Choroid plexus epithelial cell (primary cell): Measurements from ENCODE around the gene SYNJ2.

Experiments used
- DNase-seq: peaks from one replicate; pipeline ENCODE4 v3.0.0-alpha.2; 2010; ENCODE audit warnings: low read depth
- H3K4me3 ChIP-seq: 2 replicates; pipeline ENCODE4 v1.5.1; 2011; ENCODE audit warnings: low read depth, mild to moderate bottlenecking, control low read depth, low read length, moderate library complexity
- TF ChIP-seq, protein P1 (sequence below): conservative IDR thresholded peaks from 2 replicates; pipeline ENCODE4 v1.5.1; 2011; ENCODE audit warnings: low read depth, mild to moderate bottlenecking, control low read depth, inconsistent platforms, low read length, moderate library complexity

SYNJ2 gene

DNA sequence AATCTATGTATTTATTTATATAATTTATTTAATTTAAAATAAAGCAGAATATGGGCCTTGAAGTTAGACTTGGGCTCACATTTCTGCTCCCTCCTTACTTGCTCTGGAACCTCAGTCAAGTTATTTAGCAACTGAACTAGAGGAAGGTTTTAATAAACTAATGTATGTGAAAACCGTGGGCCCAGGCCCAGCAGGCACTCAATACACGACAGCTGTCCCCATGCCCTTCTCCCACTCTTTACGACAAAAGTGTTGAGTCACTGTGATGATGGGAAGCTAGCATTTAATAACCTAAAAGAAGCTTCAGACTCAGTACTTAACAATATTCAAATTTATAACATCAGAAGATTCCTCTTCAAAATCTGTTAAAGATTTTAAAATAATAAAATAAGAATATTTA is 139.7 kb downstream of the SYNJ2 start:
- TF ChIP-seq, protein P1, sequence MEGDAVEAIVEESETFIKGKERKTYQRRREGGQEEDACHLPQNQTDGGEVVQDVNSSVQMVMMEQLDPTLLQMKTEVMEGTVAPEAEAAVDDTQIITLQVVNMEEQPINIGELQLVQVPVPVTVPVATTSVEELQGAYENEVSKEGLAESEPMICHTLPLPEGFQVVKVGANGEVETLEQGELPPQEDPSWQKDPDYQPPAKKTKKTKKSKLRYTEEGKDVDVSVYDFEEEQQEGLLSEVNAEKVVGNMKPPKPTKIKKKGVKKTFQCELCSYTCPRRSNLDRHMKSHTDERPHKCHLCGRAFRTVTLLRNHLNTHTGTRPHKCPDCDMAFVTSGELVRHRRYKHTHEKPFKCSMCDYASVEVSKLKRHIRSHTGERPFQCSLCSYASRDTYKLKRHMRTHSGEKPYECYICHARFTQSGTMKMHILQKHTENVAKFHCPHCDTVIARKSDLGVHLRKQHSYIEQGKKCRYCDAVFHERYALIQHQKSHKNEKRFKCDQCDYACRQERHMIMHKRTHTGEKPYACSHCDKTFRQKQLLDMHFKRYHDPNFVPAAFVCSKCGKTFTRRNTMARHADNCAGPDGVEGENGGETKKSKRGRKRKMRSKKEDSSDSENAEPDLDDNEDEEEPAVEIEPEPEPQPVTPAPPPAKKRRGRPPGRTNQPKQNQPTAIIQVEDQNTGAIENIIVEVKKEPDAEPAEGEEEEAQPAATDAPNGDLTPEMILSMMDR, result no peak
- H3K4me3 ChIP-seq, result no peak overlapping the region
- DNase-seq, result no peak

DNA sequence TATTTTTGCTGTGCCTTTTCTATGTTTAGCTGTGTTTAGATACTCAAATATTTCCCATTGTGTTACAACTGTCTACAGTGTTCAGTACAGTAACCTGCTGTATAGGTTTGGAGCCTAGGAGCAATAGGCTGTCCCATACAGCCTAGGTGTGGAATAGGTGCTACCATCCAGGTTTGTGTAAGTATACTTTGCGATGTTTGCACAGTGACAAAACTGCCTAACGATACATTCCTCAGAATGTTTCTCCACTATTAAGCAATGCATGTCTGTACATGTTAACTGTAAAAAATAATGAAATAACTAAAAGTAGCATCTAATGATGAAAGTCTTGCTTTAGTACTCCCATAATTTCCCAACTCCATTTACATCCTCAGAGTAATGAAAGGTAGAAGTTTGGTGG is 140.4 kb downstream of the SYNJ2 start:
- DNase-seq, result no peak
- no peak overlapping the region for H3K4me3 ChIP-seq
- TF ChIP-seq, protein P1, result no peak

DNA sequence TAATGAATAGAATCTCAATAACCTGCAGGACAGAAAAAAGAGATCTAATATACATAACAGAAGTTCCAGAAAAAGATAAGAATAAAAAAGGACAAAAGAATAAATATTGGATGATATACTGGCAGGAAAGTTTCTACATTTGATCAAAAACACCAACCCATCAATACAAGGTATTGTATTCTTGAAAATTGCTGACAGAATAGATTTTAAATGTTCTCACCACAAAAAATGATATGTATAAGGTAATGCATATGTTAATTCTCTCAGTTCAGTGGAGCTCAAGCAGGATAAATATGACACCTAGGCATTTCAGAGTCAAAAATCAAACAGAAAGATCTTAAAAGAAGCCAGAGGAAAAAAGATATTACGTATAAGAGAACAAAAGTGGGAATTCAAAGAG is 142.6 kb downstream of the SYNJ2 start:
- no peak for DNase-seq
- TF ChIP-seq, protein P1, result no peak
- no peak overlapping the region for H3K4me3 ChIP-seq

DNA sequence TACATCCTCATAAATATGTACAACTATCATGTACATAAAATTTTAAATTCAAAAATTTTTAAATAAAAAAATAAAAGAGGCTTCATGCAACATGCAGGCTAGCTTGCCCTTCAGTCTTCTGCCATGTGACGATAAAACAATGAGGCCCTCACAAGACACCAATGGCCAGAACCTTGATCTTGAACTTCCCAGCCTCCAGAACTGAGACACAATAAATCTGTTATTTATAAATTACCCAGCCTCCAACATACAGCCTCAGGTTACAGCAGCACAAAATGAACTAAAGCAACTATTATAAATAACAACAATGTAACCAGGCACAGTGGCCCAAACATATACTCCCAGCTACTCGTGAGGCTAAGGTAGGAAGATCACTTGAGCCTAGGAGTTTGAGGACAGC is 143.6 kb downstream of the SYNJ2 start:
- TF ChIP-seq, protein P1, result no peak
- no peak overlapping the region for H3K4me3 ChIP-seq
- DNase-seq, result no peak

DNA sequence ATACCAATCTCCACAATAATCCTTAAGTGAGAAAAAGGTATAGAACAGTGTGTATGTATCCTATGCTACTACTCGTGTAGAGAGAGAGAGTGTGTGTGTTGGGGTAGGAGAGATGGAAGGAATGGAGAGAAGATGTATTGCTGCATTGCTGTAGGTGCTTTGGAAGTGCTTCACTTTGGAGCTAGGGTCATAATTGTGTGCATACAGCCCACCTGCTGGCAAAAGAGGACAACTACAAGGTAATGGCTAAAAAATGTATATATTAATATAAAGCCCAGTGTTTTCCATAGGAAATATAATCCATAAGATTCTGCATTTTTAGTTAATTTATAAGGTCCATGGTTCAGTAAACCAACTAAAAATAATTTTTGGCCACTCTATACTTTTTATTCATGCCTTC is 150.3 kb downstream of the SYNJ2 start:
- DNase-seq, result peak; percentile 59
- H3K4me3 ChIP-seq, result no peak overlapping the region
- TF ChIP-seq, protein P1, result peak; percentile 66

DNA sequence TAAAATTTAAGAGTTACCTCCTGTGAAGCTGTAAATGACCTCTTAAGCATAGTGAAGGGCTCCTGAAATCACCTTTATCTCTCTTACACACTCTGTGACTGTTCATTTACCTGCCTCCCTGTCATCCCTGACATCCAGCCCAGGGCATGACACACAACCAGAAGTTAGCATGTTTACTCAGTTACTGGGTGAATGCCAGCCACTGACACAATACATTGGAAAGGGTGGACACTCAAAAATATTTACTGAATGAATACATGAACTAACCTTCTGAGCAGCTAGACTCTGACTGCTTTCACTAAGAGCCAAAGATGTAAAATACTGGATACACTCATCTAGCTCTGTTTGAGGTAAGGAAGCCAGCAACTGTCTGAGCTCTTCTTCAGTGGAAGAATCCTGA is 161.1 kb downstream of the SYNJ2 start:
- TF ChIP-seq, protein P1, result no peak
- peak; percentile 62 for DNase-seq
- no peak overlapping the region for H3K4me3 ChIP-seq

DNA sequence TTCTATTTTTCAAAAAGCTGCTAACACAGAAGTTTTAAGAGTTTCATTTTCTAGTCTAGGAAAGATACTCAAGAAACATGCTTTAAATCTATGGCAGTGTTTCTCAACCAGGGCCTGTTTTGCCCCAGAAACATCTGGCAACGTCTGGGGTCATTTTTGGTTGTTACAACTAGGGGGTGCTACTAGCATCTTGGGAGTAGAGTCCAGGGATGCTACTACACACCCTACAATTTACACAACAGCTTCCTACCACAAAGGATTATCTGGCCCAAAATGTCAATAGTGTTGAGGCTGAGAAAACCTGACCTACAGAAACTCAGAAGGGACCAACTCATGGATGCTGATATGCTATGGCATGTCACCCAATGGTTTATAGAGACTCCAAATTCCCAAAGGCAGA is 162.0 kb downstream of the SYNJ2 start:
- peak; percentile 56 for DNase-seq
- TF ChIP-seq, protein P1, result peak; percentile 56
- H3K4me3 ChIP-seq, result no peak overlapping the region
